Effector memory CD4-positive, alpha-beta T cell (primary cell): ENCODE results near the gene DVL1.
A peak's percentile ranks its signal among the peaks of the same experiment; 100 is the strongest.

Experiments
- DNase-seq, 3 donors: peaks; one replicate each; pipeline ENCODE4 v3.0.0-alpha.2; 2020
- H3K27ac ChIP-seq: 2 replicates; pipeline ENCODE4 v1.7.0; 2013; ENCODE audit warnings: mild to moderate bottlenecking, low read length, moderate library complexity; ENCODE audit not compliant: insufficient read depth, poor library complexity, severe bottlenecking
- H3K27me3 ChIP-seq: replicated peaks from 2 replicates; pipeline ENCODE4 v1.7.0; 2013; ENCODE audit warnings: mild to moderate bottlenecking, low read length; ENCODE audit not compliant: insufficient read depth, control insufficient read depth, poor library complexity, severe bottlenecking
- H3K36me3 ChIP-seq: 2 replicates; pipeline ENCODE4 v1.7.0; 2013; ENCODE audit warnings: mild to moderate bottlenecking, low read length, moderate library complexity; ENCODE audit not compliant: control insufficient read depth, insufficient read depth
- H3K4me1 ChIP-seq: 2 replicates; pipeline ENCODE4 v1.7.0; 2013; ENCODE audit warnings: low read length, mild to moderate bottlenecking; ENCODE audit not compliant: control insufficient read depth, insufficient read depth, poor library complexity, severe bottlenecking
- H3K4me3 ChIP-seq: 2 replicates; pipeline ENCODE4 v1.7.0; 2013; ENCODE audit warnings: low read length, low read depth, mild to moderate bottlenecking; ENCODE audit not compliant: insufficient read depth, poor library complexity, severe bottlenecking
- H3K9me3 ChIP-seq: 2 replicates; pipeline ENCODE4 v1.7.0; 2013; ENCODE audit warnings: mild to moderate bottlenecking, low read length, moderate library complexity; ENCODE audit not compliant: control insufficient read depth

Gene DVL1

DNA sequence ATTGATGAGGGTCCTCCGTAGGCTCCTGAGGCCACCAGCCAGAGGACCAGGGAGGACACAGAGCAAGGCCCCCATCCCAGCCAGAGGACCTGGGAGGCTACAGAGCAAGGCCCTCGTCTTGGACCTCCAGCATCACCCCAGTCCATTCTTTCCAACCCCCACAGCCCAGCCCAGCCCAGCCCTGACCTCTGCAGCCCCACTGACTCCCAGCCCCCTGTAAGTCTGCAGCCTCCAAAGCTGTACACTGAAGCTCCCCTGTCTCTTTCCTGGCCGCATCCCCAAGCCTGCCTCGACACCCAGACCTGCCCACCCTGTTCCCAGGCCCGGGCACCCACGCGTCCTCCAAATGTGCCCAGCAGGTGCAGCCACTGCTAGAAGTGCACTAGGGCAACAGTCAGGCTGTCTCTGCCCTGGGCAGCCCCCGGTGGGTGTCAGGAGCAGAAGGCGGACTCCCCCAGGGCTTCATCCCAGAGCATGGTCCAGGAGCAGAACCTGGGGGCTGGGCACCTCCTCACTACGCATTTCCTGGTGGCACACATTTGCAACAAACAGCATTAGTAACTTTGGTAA, 2.1 kb downstream of the DVL1 start:
- H3K4me3 ChIP-seq = no peak overlapping the region
- peaks cover under 1% of the 10 kb centered on the region for H3K27me3 ChIP-seq
- H3K36me3 ChIP-seq = no peaks in the 10 kb centered on the region
- no peaks in the 10 kb centered on the region for H3K9me3 ChIP-seq
- H3K27ac ChIP-seq = no peak overlapping the region
- no peak for DNase-seq
- H3K4me1 ChIP-seq = peaks cover 18% of the 10 kb centered on the region

GRCh38 chr1:1346501-1346890, 2.7 kb downstream of the DVL1 start:
- H3K36me3 ChIP-seq = no peaks in the 10 kb centered on the region
- no peak overlapping the region for H3K27ac ChIP-seq
- H3K4me1 ChIP-seq = peaks cover 18% of the 10 kb centered on the region
- H3K27me3 ChIP-seq = no peaks in the 10 kb centered on the region
- DNase-seq = no peak
- no peak overlapping the region for H3K4me3 ChIP-seq
- H3K9me3 ChIP-seq = no peaks in the 10 kb centered on the region

DNA sequence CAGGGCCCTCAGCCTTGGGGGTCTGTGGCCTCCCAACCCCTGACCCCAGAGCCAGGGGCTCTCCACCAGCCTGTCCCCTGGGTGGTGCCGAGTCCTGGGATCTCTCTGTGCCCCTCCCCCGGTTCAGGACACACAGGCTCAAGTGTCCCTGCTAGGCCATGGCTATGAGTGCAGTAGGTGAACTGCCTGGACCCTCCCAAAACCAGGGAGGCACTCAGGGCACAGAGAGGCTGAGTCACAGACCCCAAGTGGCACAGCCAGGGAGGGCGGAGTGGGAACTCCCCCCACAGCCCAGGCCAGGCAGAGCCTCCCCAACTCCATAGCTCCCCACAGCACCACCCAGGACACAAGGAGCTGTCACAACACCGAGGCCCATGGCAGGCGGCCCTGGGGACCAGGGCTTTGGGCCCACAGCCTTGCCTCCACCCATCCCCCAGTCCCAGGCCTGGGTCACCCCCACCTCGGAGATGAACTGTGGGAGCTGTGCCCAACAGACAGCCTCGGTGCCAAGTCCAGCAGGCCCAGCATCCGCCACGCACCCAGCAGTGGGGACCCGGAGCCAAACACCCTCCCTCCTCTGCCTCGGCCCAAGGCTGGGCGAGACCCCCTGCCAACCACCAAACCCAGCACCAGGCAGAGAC, 3.2 kb downstream of the DVL1 start:
- Histone ChIP-seq H3K27ac (no peak overlapping the region), H3K27me3 (no peaks in the 10 kb centered on the region), H3K4me1 (peaks cover 18% of the 10 kb centered on the region), H3K4me3 (no peak overlapping the region), H3K9me3 (no peaks in the 10 kb centered on the region), H3K36me3 (no peaks in the 10 kb centered on the region)
- no peak for DNase-seq

DNA sequence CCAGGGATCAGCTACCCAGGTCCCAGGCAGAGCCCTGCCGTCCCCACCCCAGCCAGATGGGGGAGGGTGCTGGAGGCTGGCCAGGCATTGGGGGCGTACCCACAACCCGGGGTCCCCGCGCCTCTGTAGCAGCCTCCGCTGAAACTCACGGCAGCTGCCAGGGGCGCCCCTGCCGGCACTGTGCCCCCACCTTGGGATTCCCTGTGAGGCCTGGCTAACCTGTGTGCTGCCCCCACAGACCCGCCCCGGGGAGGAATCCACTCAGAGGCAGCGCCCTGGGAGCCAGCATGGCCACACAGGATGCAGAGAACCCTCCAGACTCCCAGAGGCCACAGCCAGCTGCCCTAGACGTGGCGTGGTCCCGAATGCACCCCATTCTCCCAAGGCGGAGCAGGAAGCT, 3.8 kb downstream of the DVL1 start:
- no peaks in the 10 kb centered on the region for H3K27me3 ChIP-seq
- H3K9me3 ChIP-seq = no peaks in the 10 kb centered on the region
- H3K27ac ChIP-seq = no peak overlapping the region
- no peak for DNase-seq
- H3K4me3 ChIP-seq = no peak overlapping the region
- H3K36me3 ChIP-seq = no peaks in the 10 kb centered on the region
- H3K4me1 ChIP-seq = peaks cover 18% of the 10 kb centered on the region

- peaks cover 5% of the 10 kb centered on the region for H3K36me3 ChIP-seq
- no peak overlapping the region for H3K4me3 ChIP-seq
- no peak overlapping the region for H3K27ac ChIP-seq
- DNase-seq = peak in 1 of 3 donors; percentile 29
- no peaks in the 10 kb centered on the region for H3K27me3 ChIP-seq
- H3K4me1 ChIP-seq = peaks cover 17% of the 10 kb centered on the region
- H3K9me3 ChIP-seq = no peaks in the 10 kb centered on the region
These were observed 4.4 kb downstream of the DVL1 start for GRCh38 chr1:1344655-1345361.

- Histone ChIP-seq H3K27ac (no peak overlapping the region), H3K36me3 (peaks cover 9% of the 10 kb centered on the region), H3K9me3 (no peaks in the 10 kb centered on the region), H3K27me3 (no peaks in the 10 kb centered on the region), H3K4me1 (peaks cover 16% of the 10 kb centered on the region), H3K4me3 (no peak overlapping the region)
- DNase-seq = no peak
These were observed 5.3 kb downstream of the DVL1 start for GRCh38 chr1:1343811-1344421.

GRCh38 chr1:1342584-1343115, 6.6 kb downstream of the DVL1 start:
- H3K36me3 ChIP-seq = peaks cover 11% of the 10 kb centered on the region
- H3K4me1 ChIP-seq = peaks cover 7% of the 10 kb centered on the region
- H3K27ac ChIP-seq = no peak overlapping the region

GRCh38 chr1:1342061-1342562, 7.1 kb downstream of the DVL1 start:
- no peak overlapping the region for H3K4me3 ChIP-seq
- H3K27ac ChIP-seq = no peak overlapping the region
- H3K4me1 ChIP-seq = peaks cover 2% of the 10 kb centered on the region
- H3K36me3 ChIP-seq = peaks cover 11% of the 10 kb centered on the region
- H3K9me3 ChIP-seq = no peaks in the 10 kb centered on the region
- H3K27me3 ChIP-seq = no peaks in the 10 kb centered on the region
- no peak for DNase-seq

More at GRCh38 chr1:1342584-1343115, 6.6 kb downstream of the DVL1 start:
- H3K27me3 ChIP-seq = no peaks in the 10 kb centered on the region
- DNase-seq = no peak
- no peaks in the 10 kb centered on the region for H3K9me3 ChIP-seq
- no peak overlapping the region for H3K4me3 ChIP-seq

GRCh38 chr1:1341549-1342021, 7.6 kb downstream of the DVL1 start:
- Histone ChIP-seq H3K27ac (no peak overlapping the region), H3K4me3 (no peak overlapping the region), H3K27me3 (no peaks in the 10 kb centered on the region), H3K4me1 (no peaks in the 10 kb centered on the region), H3K9me3 (no peaks in the 10 kb centered on the region), H3K36me3 (peaks cover 11% of the 10 kb centered on the region)
- no peak for DNase-seq
